ENCODE results near the gene HCK. TPM values are rescaled to one million over a fixed set of nuclear protein-coding genes. Genes with fewer than 3 reads are reported as not detected.
A peak's percentile ranks its signal among the peaks of the same experiment; 100 is the strongest.

Gene HCK
- total RNA-seq, 1 experiment from 2014 or later = 1.3 TPM

DNA sequence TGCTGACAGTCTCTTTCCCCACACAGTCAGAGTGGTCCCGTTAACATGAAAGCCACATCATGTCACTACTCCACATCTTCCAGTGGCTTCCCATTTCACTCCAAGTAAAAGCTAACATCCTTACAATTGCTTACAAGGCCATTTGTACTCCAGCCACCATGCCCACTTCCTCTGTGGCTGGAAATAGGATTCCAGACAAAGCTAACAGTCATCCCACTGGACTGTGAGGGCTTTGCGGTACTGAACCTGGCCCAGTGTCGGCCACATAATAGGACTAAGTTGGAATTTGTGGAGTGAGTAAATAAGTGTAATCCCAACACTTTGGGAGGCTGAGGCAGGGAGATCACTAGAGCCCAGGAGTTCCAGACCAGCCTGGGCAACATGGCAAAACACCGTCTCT is 31.0 kb upstream of the HCK start:
- TF ChIP-seq, protein P1, sequence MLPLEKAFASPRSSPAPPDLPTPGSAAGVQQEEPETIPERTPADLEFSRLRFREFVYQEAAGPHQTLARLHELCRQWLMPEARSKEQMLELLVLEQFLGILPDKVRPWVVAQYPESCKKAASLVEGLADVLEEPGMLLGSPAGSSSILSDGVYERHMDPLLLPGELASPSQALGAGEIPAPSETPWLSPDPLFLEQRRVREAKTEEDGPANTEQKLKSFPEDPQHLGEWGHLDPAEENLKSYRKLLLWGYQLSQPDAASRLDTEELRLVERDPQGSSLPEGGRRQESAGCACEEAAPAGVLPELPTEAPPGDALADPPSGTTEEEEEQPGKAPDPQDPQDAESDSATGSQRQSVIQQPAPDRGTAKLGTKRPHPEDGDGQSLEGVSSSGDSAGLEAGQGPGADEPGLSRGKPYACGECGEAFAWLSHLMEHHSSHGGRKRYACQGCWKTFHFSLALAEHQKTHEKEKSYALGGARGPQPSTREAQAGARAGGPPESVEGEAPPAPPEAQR (CRISPR knock-in tag; IDR thresholded peaks at IDR 0.05) = no peak
- TF ChIP-seq RORB (CRISPR knock-in tag; IDR thresholded peaks at IDR 0.05) (no peak), GABPB1 (CRISPR knock-in tag; IDR thresholded peaks at IDR 0.05) (no peak), ZNF232 (CRISPR knock-in tag; IDR thresholded peaks at IDR 0.05) (no peak), IRF2 (CRISPR knock-in tag; IDR thresholded peaks at IDR 0.05; ENCODE audit: borderline replicate concordance, low read depth) (no peak), ZNF396 (CRISPR knock-in tag; IDR thresholded peaks at IDR 0.05; ENCODE audit: borderline replicate concordance) (no peak), ZNF423 (CRISPR knock-in tag; IDR thresholded peaks at IDR 0.05) (no peak), MYBL2 (CRISPR knock-in tag; IDR thresholded peaks at IDR 0.05) (no peak), ETV6 (CRISPR knock-in tag; IDR thresholded peaks at IDR 0.05) (no peak), CBFB (CRISPR knock-in tag; IDR thresholded peaks at IDR 0.05; ENCODE audit: low read depth) (no peak), KAT7 (CRISPR knock-in tag; IDR thresholded peaks at IDR 0.05; ENCODE audit: borderline replicate concordance) (no peak), TCF7 (CRISPR knock-in tag; IDR thresholded peaks at IDR 0.05; ENCODE audit: low read depth) (no peak)
- TF ChIP-seq, protein P2, sequence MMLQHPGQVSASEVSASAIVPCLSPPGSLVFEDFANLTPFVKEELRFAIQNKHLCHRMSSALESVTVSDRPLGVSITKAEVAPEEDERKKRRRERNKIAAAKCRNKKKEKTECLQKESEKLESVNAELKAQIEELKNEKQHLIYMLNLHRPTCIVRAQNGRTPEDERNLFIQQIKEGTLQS (CRISPR knock-in tag; conservative IDR thresholded peaks at IDR 0.05) = no peak
- TF ChIP-seq, protein P3, sequence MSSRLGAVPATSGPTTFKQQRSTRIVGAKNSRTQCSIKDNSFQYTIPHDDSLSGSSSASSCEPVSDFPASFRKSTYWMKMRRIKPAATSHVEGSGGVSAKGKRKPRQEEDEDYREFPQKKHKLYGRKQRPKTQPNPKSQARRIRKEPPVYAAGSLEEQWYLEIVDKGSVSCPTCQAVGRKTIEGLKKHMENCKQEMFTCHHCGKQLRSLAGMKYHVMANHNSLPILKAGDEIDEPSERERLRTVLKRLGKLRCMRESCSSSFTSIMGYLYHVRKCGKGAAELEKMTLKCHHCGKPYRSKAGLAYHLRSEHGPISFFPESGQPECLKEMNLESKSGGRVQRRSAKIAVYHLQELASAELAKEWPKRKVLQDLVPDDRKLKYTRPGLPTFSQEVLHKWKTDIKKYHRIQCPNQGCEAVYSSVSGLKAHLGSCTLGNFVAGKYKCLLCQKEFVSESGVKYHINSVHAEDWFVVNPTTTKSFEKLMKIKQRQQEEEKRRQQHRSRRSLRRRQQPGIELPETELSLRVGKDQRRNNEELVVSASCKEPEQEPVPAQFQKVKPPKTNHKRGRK (CRISPR knock-in tag; IDR thresholded peaks at IDR 0.05; ENCODE audit: borderline replicate concordance) = no peak
- TF ChIP-seq, protein P4, sequence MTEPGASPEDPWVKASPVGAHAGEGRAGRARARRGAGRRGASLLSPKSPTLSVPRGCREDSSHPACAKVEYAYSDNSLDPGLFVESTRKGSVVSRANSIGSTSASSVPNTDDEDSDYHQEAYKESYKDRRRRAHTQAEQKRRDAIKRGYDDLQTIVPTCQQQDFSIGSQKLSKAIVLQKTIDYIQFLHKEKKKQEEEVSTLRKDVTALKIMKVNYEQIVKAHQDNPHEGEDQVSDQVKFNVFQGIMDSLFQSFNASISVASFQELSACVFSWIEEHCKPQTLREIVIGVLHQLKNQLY (CRISPR knock-in tag; IDR thresholded peaks at IDR 0.05) = no peak
- TF ChIP-seq, protein P5, sequence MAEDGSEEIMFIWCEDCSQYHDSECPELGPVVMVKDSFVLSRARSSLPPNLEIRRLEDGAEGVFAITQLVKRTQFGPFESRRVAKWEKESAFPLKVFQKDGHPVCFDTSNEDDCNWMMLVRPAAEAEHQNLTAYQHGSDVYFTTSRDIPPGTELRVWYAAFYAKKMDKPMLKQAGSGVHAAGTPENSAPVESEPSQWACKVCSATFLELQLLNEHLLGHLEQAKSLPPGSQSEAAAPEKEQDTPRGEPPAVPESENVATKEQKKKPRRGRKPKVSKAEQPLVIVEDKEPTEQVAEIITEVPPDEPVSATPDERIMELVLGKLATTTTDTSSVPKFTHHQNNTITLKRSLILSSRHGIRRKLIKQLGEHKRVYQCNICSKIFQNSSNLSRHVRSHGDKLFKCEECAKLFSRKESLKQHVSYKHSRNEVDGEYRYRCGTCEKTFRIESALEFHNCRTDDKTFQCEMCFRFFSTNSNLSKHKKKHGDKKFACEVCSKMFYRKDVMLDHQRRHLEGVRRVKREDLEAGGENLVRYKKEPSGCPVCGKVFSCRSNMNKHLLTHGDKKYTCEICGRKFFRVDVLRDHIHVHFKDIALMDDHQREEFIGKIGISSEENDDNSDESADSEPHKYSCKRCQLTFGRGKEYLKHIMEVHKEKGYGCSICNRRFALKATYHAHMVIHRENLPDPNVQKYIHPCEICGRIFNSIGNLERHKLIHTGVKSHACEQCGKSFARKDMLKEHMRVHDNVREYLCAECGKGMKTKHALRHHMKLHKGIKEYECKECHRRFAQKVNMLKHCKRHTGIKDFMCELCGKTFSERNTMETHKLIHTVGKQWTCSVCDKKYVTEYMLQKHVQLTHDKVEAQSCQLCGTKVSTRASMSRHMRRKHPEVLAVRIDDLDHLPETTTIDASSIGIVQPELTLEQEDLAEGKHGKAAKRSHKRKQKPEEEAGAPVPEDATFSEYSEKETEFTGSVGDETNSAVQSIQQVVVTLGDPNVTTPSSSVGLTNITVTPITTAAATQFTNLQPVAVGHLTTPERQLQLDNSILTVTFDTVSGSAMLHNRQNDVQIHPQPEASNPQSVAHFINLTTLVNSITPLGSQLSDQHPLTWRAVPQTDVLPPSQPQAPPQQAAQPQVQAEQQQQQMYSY (CRISPR knock-in tag; IDR thresholded peaks at IDR 0.05) = no peak
- TF ChIP-seq, protein P6, sequence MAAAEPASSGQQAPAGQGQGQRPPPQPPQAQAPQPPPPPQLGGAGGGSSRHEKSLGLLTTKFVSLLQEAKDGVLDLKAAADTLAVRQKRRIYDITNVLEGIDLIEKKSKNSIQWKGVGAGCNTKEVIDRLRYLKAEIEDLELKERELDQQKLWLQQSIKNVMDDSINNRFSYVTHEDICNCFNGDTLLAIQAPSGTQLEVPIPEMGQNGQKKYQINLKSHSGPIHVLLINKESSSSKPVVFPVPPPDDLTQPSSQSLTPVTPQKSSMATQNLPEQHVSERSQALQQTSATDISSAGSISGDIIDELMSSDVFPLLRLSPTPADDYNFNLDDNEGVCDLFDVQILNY (CRISPR knock-in tag; IDR thresholded peaks at IDR 0.05) = no peak
- TF ChIP-seq, protein P7, sequence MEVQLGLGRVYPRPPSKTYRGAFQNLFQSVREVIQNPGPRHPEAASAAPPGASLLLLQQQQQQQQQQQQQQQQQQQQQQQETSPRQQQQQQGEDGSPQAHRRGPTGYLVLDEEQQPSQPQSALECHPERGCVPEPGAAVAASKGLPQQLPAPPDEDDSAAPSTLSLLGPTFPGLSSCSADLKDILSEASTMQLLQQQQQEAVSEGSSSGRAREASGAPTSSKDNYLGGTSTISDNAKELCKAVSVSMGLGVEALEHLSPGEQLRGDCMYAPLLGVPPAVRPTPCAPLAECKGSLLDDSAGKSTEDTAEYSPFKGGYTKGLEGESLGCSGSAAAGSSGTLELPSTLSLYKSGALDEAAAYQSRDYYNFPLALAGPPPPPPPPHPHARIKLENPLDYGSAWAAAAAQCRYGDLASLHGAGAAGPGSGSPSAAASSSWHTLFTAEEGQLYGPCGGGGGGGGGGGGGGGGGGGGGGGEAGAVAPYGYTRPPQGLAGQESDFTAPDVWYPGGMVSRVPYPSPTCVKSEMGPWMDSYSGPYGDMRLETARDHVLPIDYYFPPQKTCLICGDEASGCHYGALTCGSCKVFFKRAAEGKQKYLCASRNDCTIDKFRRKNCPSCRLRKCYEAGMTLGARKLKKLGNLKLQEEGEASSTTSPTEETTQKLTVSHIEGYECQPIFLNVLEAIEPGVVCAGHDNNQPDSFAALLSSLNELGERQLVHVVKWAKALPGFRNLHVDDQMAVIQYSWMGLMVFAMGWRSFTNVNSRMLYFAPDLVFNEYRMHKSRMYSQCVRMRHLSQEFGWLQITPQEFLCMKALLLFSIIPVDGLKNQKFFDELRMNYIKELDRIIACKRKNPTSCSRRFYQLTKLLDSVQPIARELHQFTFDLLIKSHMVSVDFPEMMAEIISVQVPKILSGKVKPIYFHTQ (CRISPR knock-in tag; IDR thresholded peaks at IDR 0.05) = no peak
- TF ChIP-seq, protein P8, sequence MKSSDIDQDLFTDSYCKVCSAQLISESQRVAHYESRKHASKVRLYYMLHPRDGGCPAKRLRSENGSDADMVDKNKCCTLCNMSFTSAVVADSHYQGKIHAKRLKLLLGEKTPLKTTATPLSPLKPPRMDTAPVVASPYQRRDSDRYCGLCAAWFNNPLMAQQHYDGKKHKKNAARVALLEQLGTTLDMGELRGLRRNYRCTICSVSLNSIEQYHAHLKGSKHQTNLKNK (CRISPR knock-in tag; IDR thresholded peaks at IDR 0.05) = no peak
- DNase-seq (ENCODE audit: low spot score) = no peak
- Mint-ChIP-seq H3K4me1 (peaks cover 36% of the 10 kb centered on the region), H3K27ac (peak overlapping the region; percentile 65; the same call in 1 of the 2 replicates), H3K9me3 (no peaks in the 10 kb centered on the region), H3K36me3 (0 out of 2 replicates have a peak, but pooled peaks cover 3% of the 10 kb centered on the region), H3K4me3 (no peak overlapping the region), H3K27me3 (ENCODE audit: low read depth) (peaks cover 13% of the 10 kb centered on the region)
- CTCF ChIA-PET = interaction anchor here (2.7 kb wide), 1 partner anchor 9 kb away, joined by 20 read pairs; no protein-coding TSS in a partner anchor
- no peak for ATAC-seq
- POLR2A ChIA-PET = no interaction called here

Measured in WTC11 (cell line).